GM04504 (cell line): ENCODE results near the gene OVAAL.

Source experiments
- DNase-seq: peaks from one replicate; pipeline ENCODE4 v3.0.0-alpha.2; 2012; ENCODE audit warnings: low read depth

The OVAAL gene

GRCh38 chr1:180606155-180606554 is 47.4 kb downstream of the OVAAL start:
- DNase-seq: no peak

DNA sequence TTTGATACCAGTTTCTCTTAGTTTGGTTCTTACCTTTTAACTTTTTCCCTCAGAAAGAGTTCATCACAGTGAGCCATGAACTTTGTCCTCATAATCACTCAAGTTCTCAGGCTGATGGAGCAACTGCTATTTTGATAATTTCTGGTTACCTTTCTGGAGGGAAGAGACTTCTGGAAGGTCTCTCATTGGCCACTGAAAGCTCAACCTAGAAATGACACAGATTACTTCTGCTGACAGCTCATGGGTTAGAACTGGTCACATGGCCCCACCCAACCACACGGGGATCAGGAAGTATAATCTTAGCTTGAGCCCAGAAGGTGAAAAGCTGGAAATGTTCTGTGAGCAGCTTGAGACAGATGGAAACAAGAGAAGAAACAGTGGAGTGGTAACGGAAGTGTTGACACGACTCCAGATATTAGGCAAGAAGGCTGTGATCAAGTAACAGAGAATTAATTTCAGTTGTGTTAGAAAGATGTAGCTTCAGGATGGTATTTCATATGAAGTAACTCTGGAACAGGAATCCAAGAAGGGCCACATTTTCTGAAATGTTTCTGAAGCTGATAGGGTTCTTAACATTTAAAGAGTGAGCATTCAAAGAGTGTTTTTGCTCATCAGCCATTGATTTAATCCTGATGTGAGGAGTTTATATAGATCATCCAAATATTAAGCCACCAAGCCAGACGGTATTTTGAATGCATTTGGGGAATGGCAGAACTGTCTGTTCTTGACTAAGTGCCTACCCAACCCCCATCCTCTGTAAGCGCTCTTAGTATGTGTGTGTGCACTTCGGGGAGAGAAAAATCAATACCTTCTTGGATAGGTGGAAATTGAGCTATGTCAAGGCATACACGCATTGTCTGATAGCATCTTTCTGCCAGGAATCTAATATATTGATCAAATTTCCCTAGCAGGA is 51.1 kb downstream of the OVAAL start:
- no peak for DNase-seq

- DNase-seq: no peak
Measured at GRCh38 chr1:180610556-180611015, 51.8 kb downstream of the OVAAL start.

- DNase-seq: no peak
Measured at GRCh38 chr1:180611016-180611930, 52.5 kb downstream of the OVAAL start.

DNA sequence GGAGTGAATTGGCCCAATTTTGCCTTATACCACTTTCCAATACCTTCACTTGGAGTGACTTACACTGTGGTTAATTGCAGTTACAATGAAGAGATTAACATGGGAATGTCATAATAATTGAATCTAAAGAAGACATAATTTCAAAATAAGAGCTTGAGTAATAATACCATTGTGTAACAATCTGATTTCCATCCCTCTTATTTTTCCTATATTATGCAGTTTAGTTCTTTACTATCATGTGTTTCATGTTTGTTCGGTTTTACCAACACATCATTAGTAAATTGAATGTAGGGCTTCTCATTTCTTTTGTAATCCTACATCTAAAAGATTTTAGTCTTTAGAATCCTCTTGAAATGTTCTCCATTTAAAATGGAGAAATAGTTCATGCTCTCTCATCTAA is 53.9 kb downstream of the OVAAL start:
- DNase-seq: no peak

GRCh38 chr1:180614730-180615129 is 56.0 kb downstream of the OVAAL start:
- DNase-seq: no peak

GRCh38 chr1:180615493-180616290 is 56.9 kb downstream of the OVAAL start:
- DNase-seq: no peak
